SKM-1 treated with dmso at 0.1 percent for 144 hours (cell line): ENCODE measurements around the gene CEP85.

Source experiments
- DNase-seq: peaks from one replicate; lab custom pipeline; 2025; ENCODE audit not compliant: unreplicated experiment; lab: John Stamatoyannopoulos, UW

Gene CEP85

GRCh38 chr1:26277719-26278118 is 43.7 kb downstream of the CEP85 start:
- no peak for DNase-seq

- DNase-seq, result no peak
Observed at GRCh38 chr1:26278303-26278702, 44.3 kb downstream of the CEP85 start.

GRCh38 chr1:26278724-26279455 is 44.9 kb downstream of the CEP85 start:
- peak; percentile 65 for DNase-seq

- peak; percentile 74 for DNase-seq
Observed at GRCh38 chr1:26279456-26280332, 45.7 kb downstream of the CEP85 start, which contains the start of gene SH3BGRL3. Gene SH3BGRL3 (plus strand): TSS chr1:26280086. CDS start chr1:26280156, 70 bp downstream.

GRCh38 chr1:26280333-26281042 is 46.5 kb downstream of the CEP85 start:
- peak; percentile 32 for DNase-seq

- no peak for DNase-seq
Observed at GRCh38 chr1:26281091-26281958, 47.3 kb downstream of the CEP85 start.

GRCh38 chr1:26281971-26282370 is 48.0 kb downstream of the CEP85 start:
- DNase-seq, result peak; percentile 38

GRCh38 chr1:26282401-26282918 is 48.5 kb downstream of the CEP85 start:
- no peak for DNase-seq

GRCh38 chr1:26283279-26283853 is 49.4 kb downstream of the CEP85 start:
- DNase-seq, result no peak

- no peak for DNase-seq
Observed at GRCh38 chr1:26283871-26284596, 50.0 kb downstream of the CEP85 start.

GRCh38 chr1:26284597-26285347 is 50.8 kb downstream of the CEP85 start:
- DNase-seq, result peak; percentile 83

GRCh38 chr1:26285366-26286063 is 51.5 kb downstream of the CEP85 start:
- DNase-seq, result peak; percentile 11

- no peak for DNase-seq
Observed at GRCh38 chr1:26286064-26286416, 52.0 kb downstream of the CEP85 start.

- DNase-seq, result peak; percentile 42
Observed at GRCh38 chr1:26287033-26287711, 53.2 kb downstream of the CEP85 start.

- DNase-seq, result no peak
Observed at GRCh38 chr1:26287811-26288210, 53.8 kb downstream of the CEP85 start.

- peak; percentile 53 for DNase-seq
Observed at GRCh38 chr1:26288311-26288941, 54.4 kb downstream of the CEP85 start.
